ENCODE results near the gene SLC22A3.

GRCh38 chr6:160379466-160379865, 31.3 kb downstream of the SLC22A3 start:
- TF ChIP-seq CTCF (conservative IDR thresholded peaks at IDR 0.05; ENCODE audit: low read length): no peak
- no peak for TF ChIP-seq EZH2phosphoT487 (IDR thresholded peaks at IDR 0.05; ENCODE audit: borderline replicate concordance, low read depth, low read length)

All from OCI-LY7 (cell line).